H1 (cell line): ENCODE results near the gene SLC2A4. TPM values are rescaled to one million over a fixed set of nuclear protein-coding genes. Genes with fewer than 3 reads are reported as not detected.
A peak's percentile ranks its signal among the peaks of the same experiment; 100 is the strongest.

Experiments used
- CTCF ChIA-PET: fragments of 300-600 bp; sonication (Branson Sonifier 250); formaldehyde crosslinking; loops from one replicate; lab custom pipeline; 2021; ENCODE audit not compliant: partially characterized antibody; lab: Charles Lee
- POLR2A ChIA-PET: fragments of 300-600 bp; sonication (Branson Sonifier 250); formaldehyde crosslinking; loops from one replicate; lab custom pipeline; 2021; ENCODE audit warnings: inconsistent platforms; ENCODE audit not compliant: partially characterized antibody; lab: Charles Lee
- DNase-seq, 2 experiments: peaks; one replicate each; pipeline versions ENCODE4 v3.0.0 to v3.0.0-alpha.2; 2010 to 2022; ENCODE audit warnings: low spot score in 2 of 2, low read depth in 1 of 2, mixed read lengths in 1 of 2
- FAIRE-seq: peaks from 2 replicates; lab custom pipeline; 2011; peaks lifted over from hg19 to GRCh38; lab: Jason Lieb, UNC
- H2AFZ ChIP-seq: 2 replicates; pipeline ENCODE4 v1.8.1; 2012; ENCODE audit warnings: low read length, inconsistent platforms
- H2AK5ac ChIP-seq: 2 replicates; pipeline ENCODE4 v1.6.1; 2013; ENCODE audit warnings: low read depth, low read length
- H2BK120ac ChIP-seq: replicated peaks from 2 replicates; pipeline ENCODE3; 2013; ENCODE audit warnings: low read depth, low read length, inconsistent platforms
- H2BK12ac ChIP-seq: 2 replicates; pipeline ENCODE4 v1.6.1; 2013; ENCODE audit warnings: low read depth, low read length
- H2BK15ac ChIP-seq: 2 replicates; pipeline ENCODE4 v1.6.1; 2013; ENCODE audit warnings: low read length
- H2BK20ac ChIP-seq: 2 replicates; pipeline ENCODE4 v1.6.1; 2013; ENCODE audit warnings: low read length
- H2BK5ac ChIP-seq: 2 replicates; pipeline ENCODE4 v1.6.1; 2013; ENCODE audit warnings: low read depth, low read length
- H3K14ac ChIP-seq: 2 replicates; pipeline ENCODE4 v1.6.1; 2013; ENCODE audit warnings: inconsistent platforms; ENCODE audit not compliant: insufficient read length
- H3K18ac ChIP-seq: 2 replicates; pipeline ENCODE4 v1.6.1; 2013; ENCODE audit warnings: low read length; ENCODE audit errors: extremely low read depth
- H3K23ac ChIP-seq: 2 replicates; pipeline ENCODE4 v1.6.1; 2013; ENCODE audit warnings: inconsistent platforms; ENCODE audit not compliant: insufficient read length
- H3K23me2 ChIP-seq: 2 replicates; pipeline ENCODE4 v1.6.1; 2013; ENCODE audit warnings: low read depth, low read length
- H3K27ac ChIP-seq: 2 replicates; pipeline ENCODE4 v1.6.1; 2011; ENCODE audit warnings: low read depth, low read length, inconsistent platforms
- H3K27me3 ChIP-seq, 4 experiments: replicated peaks in 1 of 4; 1 replicate in 1 of 4; 2 replicates in 3 of 4; pipeline versions ENCODE4 v1.6.1 to v1.8.1; 2011 to 2013; ENCODE audit warnings: low read length in 3 of 4, mild to moderate bottlenecking in 3 of 4, inconsistent platforms in 2 of 4, mixed read lengths in 2 of 4, moderate library complexity in 1 of 4; ENCODE audit not compliant: control insufficient read depth in 3 of 4, insufficient read depth in 3 of 4; ENCODE audit errors: extremely low read depth in 1 of 4
- H3K36me3 ChIP-seq, 4 experiments: 2 replicates each; pipeline versions ENCODE4 v1.6.1 to v1.8.1; 2011 to 2013; ENCODE audit warnings: mild to moderate bottlenecking in 4 of 4, low read length in 3 of 4, moderate library complexity in 2 of 4, control low read depth in 1 of 4, inconsistent platforms in 1 of 4; ENCODE audit not compliant: insufficient read depth in 4 of 4, control insufficient read depth in 2 of 4
- H3K4ac ChIP-seq: replicated peaks from 2 replicates; pipeline ENCODE3; 2013; ENCODE audit warnings: low read length, low read depth, mixed read lengths, inconsistent platforms; ENCODE audit not compliant: insufficient read length
- H3K4me1 ChIP-seq, 4 experiments: replicated peaks in 1 of 4; 1 replicate in 1 of 4; 2 replicates in 3 of 4; pipeline versions ENCODE4 v1.6.1 to v1.8.1; 2011 to 2013; ENCODE audit warnings: low read length in 3 of 4, inconsistent platforms in 2 of 4, mixed read lengths in 1 of 4; ENCODE audit not compliant: insufficient read depth in 4 of 4, control insufficient read depth in 3 of 4
- H3K4me2 ChIP-seq, 2 experiments: 2 replicates each; pipeline versions ENCODE4 v1.6.1 to v1.8.1; 2011 to 2013; ENCODE audit warnings: low read depth in 2 of 2, low read length in 2 of 2, control low read depth in 1 of 2, inconsistent platforms in 1 of 2, mild to moderate bottlenecking in 1 of 2; ENCODE audit not compliant: insufficient read depth in 1 of 2
- H3K4me3 ChIP-seq, 4 experiments: fragments of 200-600, 300-600 bp in 1 of 4; sonication (generic), shearing (Covaris generic), sonication (Bioruptor Twin) in 1 of 4; 2 replicates each; pipeline versions ENCODE4 v1.5.1 to v1.8.1; 2011 to 2016; ENCODE audit warnings: low read length in 4 of 4, low read depth in 3 of 4, control low read depth in 2 of 4, inconsistent platforms in 2 of 4, mild to moderate bottlenecking in 2 of 4, mixed read lengths in 1 of 4, moderate library complexity in 1 of 4; ENCODE audit not compliant: insufficient read depth in 2 of 4; ENCODE audit errors: extremely low read depth in 1 of 4
- H3K56ac ChIP-seq: replicated peaks from 2 replicates; pipeline ENCODE3; 2013; ENCODE audit warnings: low read depth, mild to moderate bottlenecking, mixed read lengths, low read length, inconsistent platforms; ENCODE audit not compliant: insufficient read length
- H3K79me1 ChIP-seq: 2 replicates; pipeline ENCODE4 v1.6.1; 2013; ENCODE audit warnings: low read depth, low read length, control low read depth
- H3K79me2 ChIP-seq, 2 experiments: 2 replicates each; pipeline versions ENCODE4 v1.6.1 to v1.8.1; 2012 to 2013; ENCODE audit warnings: low read length in 2 of 2, mild to moderate bottlenecking in 2 of 2, inconsistent platforms in 1 of 2; ENCODE audit not compliant: insufficient read depth in 2 of 2, control insufficient read depth in 1 of 2
- H3K9ac ChIP-seq, 4 experiments: replicated peaks in 1 of 4; 1 replicate in 1 of 4; 2 replicates in 3 of 4; pipeline versions ENCODE4 v1.6.1 to v1.8.1; 2011 to 2013; ENCODE audit warnings: low read depth in 3 of 4, low read length in 3 of 4, control low read depth in 2 of 4, mild to moderate bottlenecking in 2 of 4, moderate library complexity in 2 of 4, inconsistent platforms in 1 of 4; ENCODE audit errors: extremely low read depth in 1 of 4
- H3K9me3 ChIP-seq, 2 experiments: 2 replicates each; pipeline versions ENCODE4 v1.6.1 to v1.8.1; 2012 to 2013; ENCODE audit warnings: mild to moderate bottlenecking in 2 of 2, moderate library complexity in 2 of 2, control low read depth in 1 of 2, inconsistent platforms in 1 of 2, low read depth in 1 of 2, low read length in 1 of 2, mixed read lengths in 1 of 2; ENCODE audit not compliant: insufficient read depth in 2 of 2
- H4K20me1 ChIP-seq, 2 experiments: replicated peaks in 1 of 2; 2 replicates each; pipeline versions ENCODE3 to v1.8.1; 2011 to 2013; ENCODE audit warnings: inconsistent platforms in 2 of 2, low read length in 2 of 2, mild to moderate bottlenecking in 1 of 2; ENCODE audit not compliant: insufficient read depth in 2 of 2, control insufficient read depth in 1 of 2
- H4K5ac ChIP-seq: 2 replicates; pipeline ENCODE4 v1.6.1; 2013; ENCODE audit warnings: low read length, low read depth, mixed read lengths, inconsistent platforms; ENCODE audit not compliant: insufficient read length
- H4K8ac ChIP-seq: 2 replicates; pipeline ENCODE4 v1.8.0; 2013; ENCODE audit warnings: mild to moderate bottlenecking, moderate library complexity, low read length, inconsistent platforms; ENCODE audit not compliant: insufficient read depth; ENCODE audit errors: extremely low read depth
- H4K91ac ChIP-seq: replicated peaks from 2 replicates; pipeline ENCODE3; 2013; ENCODE audit warnings: low read length, mixed read lengths, inconsistent platforms; ENCODE audit not compliant: insufficient read length
- POLR2A ChIP-seq, 2 experiments: IDR thresholded peaks; 1 replicate in 1 of 2; 2 replicates in 1 of 2; pipeline ENCODE4 v1.6.1; 2011; ENCODE audit warnings: low read depth in 2 of 2, low read length in 2 of 2, mild to moderate bottlenecking in 2 of 2; ENCODE audit errors: control extremely low read depth in 1 of 2
- WGBS, 2 experiments: shearing (Covaris generic) in 1 of 2; methylation state at CpG; one replicate each; pipeline versions ENCODE4 v1.1.6 to v1.1.7; 2013 to 2015; ENCODE audit warnings: low lambda C conversion rate in 2 of 2, mixed read lengths in 2 of 2, inconsistent platforms in 1 of 2, low coverage in 1 of 2, missing lambda C conversion rate in 1 of 2; ENCODE audit not compliant: insufficient replicate concordance in 2 of 2, insufficient coverage in 1 of 2, insufficient read length in 1 of 2; ENCODE audit errors: extremely low coverage in 1 of 2, missing lambda C conversion rate in 1 of 2; 5-methylcytosine and 5-hydroxymethylcytosine counted together
- polyA plus RNA-seq, 7 experiments: library from polyadenylated mRNA; depleted of rRNA in 3 of 7; stranded (reverse) in 5 of 7; unstranded in 2 of 7; fragments of >200 nt in 5 of 7; fragments of 200-250 nt in 2 of 7; gene quantifications; 1 replicate in 5 of 7; 2 replicates in 1 of 7; 4 replicates in 1 of 7; pipeline versions ENCODE4 v1.2.1 to v1.2.3, GENCODE V29; 2011 to 2013; ENCODE audit warnings: missing spikeins in 2 of 7, mixed read lengths in 2 of 7
- total RNA-seq: library from RNA; stranded (reverse); fragmentation: NEBNext Ultra II Directional; extraction: Animal tissue kit (Norgen Biotek cat#: 25700); gene quantifications from 2 replicates; pipeline ENCODE4 v1.2.1, GENCODE V29; 2021
- TF ChIP-seq, protein P1 (sequence below), 3 experiments: IDR thresholded peaks; 1 replicate in 2 of 3; 2 replicates in 1 of 3; pipeline versions ENCODE4 v1.5.1 to v1.6.1; 2011; ENCODE audit warnings: low read length in 3 of 3, mild to moderate bottlenecking in 3 of 3, inconsistent platforms in 2 of 3, low read depth in 1 of 3, moderate library complexity in 1 of 3; ENCODE audit not compliant: insufficient read depth in 1 of 3; ENCODE audit errors: control extremely low read depth in 1 of 3

SLC2A4 gene
- total and polyA plus RNA-seq, 2 of the 8 experiments (the other 6 are each of a cell fraction or from before 2014, with no cell fraction given): 5.7 to 6.9 TPM

DNA sequence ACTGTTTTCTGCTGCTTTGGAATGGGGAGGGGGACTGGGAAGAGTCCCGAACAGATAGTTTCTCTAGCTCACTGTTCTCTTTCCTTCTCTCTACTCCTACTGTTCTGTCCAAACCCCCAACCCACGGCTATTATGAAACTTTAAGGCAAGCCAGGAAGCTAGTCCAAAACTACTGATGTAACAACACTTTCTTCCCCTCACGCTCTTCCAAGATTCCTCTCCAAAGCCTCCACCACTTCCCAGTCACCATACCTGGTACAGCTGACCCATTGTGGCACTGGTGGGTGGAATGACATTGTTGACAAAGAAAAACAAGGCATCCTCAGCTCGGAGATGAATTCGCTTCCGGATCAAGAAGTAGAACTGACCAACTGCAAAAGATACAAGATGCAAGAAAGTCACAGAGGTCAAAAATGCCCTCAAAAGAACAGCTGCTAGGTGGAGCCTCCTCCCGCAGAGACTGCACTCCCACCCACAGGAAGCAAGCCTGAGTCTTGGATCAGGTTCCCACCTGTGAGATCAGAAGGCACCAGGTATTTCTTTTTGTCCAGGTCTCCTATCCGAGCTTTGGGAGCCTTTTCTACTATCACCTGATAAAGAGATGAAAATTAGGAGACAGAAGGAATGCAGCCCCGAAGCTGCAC lies 40.3 kb upstream of the SLC2A4 start:
- peaks cover 8 to 43% (median 27%) of the 10 kb centered on the region in 4 experiments; a peak in 7 of 8 replicates for H3K36me3 ChIP-seq
- WGBS, 2 experiments: 64% methylated on average over 9 of the region's 9 CpGs; no CpG with 5 or more reads in 1 of the 2 experiments
- CTCF ChIA-PET: interaction anchor here (0.8 to 4.1 kb wide), 11 partner anchors 9 to 214 kb away, joined by 3 to 27 read pairs (median 4); partner anchors contain the start of genes ACADVL and SLC2A4

More for the DNA sequence above, 40.3 kb upstream of the SLC2A4 start:
- POLR2A ChIA-PET: interaction anchor here (0.8 to 19.7 kb wide), 16 partner anchors 7 to 338 kb away, joined by 3 to 386 read pairs (median 8); partner anchors contain the start of genes ACADVL, CD68, CLDN7 and CTDNEP1
- no peak overlapping the region for H3K18ac ChIP-seq
- no peak overlapping the region for H4K8ac ChIP-seq
- H2BK15ac ChIP-seq: 0 out of 2 replicates have a peak overlapping the region, but pooled peaks have one; percentile 5
- no peak overlapping the region for H4K5ac ChIP-seq
- peaks cover 8% of the 10 kb centered on the region for H3K79me1 ChIP-seq
- no peaks in the 10 kb centered on the region for H3K27me3 ChIP-seq
- H3K79me2 ChIP-seq: peaks cover 0 to 42% of the 10 kb centered on the region in 2 experiments; a peak in 2 of 4 replicates
- no peak overlapping the region for H2BK12ac ChIP-seq
- TF ChIP-seq POLR2A (IDR thresholded peaks at IDR 0.05; ENCODE audit: control extremely low read depth in 1 of 2, low read depth in 2 of 2, low read length in 2 of 2): 0 out of 3 replicates have a peak, but pooled peaks of 1 of the 2 experiments have one; percentile 64
- TF ChIP-seq, protein P1, sequence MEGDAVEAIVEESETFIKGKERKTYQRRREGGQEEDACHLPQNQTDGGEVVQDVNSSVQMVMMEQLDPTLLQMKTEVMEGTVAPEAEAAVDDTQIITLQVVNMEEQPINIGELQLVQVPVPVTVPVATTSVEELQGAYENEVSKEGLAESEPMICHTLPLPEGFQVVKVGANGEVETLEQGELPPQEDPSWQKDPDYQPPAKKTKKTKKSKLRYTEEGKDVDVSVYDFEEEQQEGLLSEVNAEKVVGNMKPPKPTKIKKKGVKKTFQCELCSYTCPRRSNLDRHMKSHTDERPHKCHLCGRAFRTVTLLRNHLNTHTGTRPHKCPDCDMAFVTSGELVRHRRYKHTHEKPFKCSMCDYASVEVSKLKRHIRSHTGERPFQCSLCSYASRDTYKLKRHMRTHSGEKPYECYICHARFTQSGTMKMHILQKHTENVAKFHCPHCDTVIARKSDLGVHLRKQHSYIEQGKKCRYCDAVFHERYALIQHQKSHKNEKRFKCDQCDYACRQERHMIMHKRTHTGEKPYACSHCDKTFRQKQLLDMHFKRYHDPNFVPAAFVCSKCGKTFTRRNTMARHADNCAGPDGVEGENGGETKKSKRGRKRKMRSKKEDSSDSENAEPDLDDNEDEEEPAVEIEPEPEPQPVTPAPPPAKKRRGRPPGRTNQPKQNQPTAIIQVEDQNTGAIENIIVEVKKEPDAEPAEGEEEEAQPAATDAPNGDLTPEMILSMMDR (IDR thresholded peaks at IDR 0.05; ENCODE audit: control extremely low read depth in 1 of 3, insufficient read depth in 1 of 3, low read depth in 1 of 3, low read length in 3 of 3): no peak
- no peak overlapping the region for H3K4ac ChIP-seq
- no peak overlapping the region for H2AFZ ChIP-seq
- peak overlapping the region; percentile 83 to 94 (median 89) for H3K9ac ChIP-seq
- no peaks in the 10 kb centered on the region for H3K9me3 ChIP-seq
- no peak overlapping the region for H3K56ac ChIP-seq
- peak overlapping the region; percentile 86 for H3K27ac ChIP-seq
- peak overlapping the region; percentile 92 to 93 for H3K4me2 ChIP-seq
- H4K20me1 ChIP-seq: peaks cover 8 to 10% of the 10 kb centered on the region in 2 experiments
- no peak overlapping the region for H4K91ac ChIP-seq
- H2AK5ac ChIP-seq: no peak overlapping the region
- FAIRE-seq (no peak), DNase-seq (no peak)
- H2BK120ac ChIP-seq: no peak overlapping the region
- H3K14ac ChIP-seq: no peak overlapping the region
- H3K4me1 ChIP-seq: peaks cover 5 to 20% (median 11%) of the 10 kb centered on the region in 4 experiments; a peak in 6 of 7 replicates
- peak overlapping the region; percentile 73 to 90 (median 84) for H3K4me3 ChIP-seq
- peak overlapping the region; percentile 28; the same call in 1 of the 2 replicates for H2BK5ac ChIP-seq
- no peak overlapping the region for H2BK20ac ChIP-seq
- peaks cover 18% of the 10 kb centered on the region for H3K23me2 ChIP-seq
- H3K23ac ChIP-seq: no peak overlapping the region
